Activated gamma-delta T cell treated with anti-CD3 and anti-CD28 coated beads, Interleukin-2, amount 50 U/mL, for 16 hours (primary cell): Measurements from ENCODE around the gene BLTP2.
"Not testable (repeated sequence)": the region's sequence is repeated elsewhere in the genome, so short reads cannot be mapped to it uniquely, and the experiment has no call there.

Source experiments
- DNase-seq: peaks from one replicate; pipeline ENCODE4 v3.0.0-alpha.2; 2020; ENCODE audit warnings: low read depth

The BLTP2 gene

DNA sequence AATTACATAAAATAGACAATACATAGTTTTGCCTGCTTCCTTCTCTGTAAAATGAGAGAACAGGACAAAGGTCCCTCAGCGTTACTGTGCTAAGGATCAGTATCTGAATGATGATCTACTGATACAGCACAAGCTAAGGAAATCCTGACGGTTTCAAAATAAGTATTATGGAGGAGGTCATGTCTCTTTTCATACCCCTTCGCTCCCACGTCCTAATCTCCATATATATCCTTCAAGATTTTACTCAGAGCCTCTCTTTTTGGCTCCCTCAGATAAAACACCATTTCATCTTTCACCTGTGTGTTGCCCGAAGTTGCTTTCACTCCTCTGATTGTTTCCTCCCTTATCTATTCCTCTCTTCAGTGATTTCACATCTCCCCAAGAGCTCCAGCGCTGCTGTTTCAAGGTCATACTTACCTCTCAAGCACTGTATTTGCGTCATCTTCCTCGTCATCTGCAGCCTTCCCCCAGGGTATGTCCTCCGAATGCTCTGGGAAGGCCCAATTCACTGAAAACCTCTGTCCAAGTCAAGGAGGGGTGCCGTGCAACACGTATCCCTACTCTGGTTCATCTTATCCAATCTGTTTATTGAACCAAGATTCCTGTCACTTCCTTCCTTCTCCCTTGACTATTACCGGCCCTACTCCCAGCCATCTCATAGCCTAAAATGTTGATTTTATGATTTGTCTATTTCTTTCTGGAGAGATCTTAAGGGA, 1.2 kb upstream of the BLTP2 start:
- DNase-seq = no peak

GRCh38 chr17:28645576-28645939, 600 bp upstream of the BLTP2 start:
- DNase-seq = no peak

GRCh38 chr17:28643983-28644786, 773 bp downstream of the BLTP2 start:
- no peak for DNase-seq

- no peak for DNase-seq
These were observed 3.4 kb downstream of the BLTP2 start for GRCh38 chr17:28641579-28641978.

DNA sequence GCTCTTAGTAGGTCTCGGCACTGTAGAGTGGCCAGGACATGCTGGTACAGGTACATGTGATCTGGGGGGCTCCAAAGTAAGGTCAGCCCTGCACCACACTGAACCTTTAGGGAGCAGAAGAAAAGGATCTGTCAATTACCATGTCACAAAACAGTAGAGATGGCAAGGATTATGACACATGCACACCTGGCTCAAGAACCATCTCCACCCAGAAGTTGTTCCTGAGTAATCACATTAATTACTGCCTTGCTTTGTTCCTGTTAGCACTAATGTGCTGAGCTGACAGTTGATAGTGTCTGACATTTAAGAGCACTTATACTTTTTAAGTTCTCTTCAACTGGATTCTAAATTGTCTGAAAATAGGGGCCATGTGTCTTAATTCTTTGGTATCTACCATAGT, 9.5 kb downstream of the BLTP2 start:
- DNase-seq = no peak

GRCh38 chr17:28634206-28634865, 10.6 kb downstream of the BLTP2 start:
- DNase-seq = no peak

DNA sequence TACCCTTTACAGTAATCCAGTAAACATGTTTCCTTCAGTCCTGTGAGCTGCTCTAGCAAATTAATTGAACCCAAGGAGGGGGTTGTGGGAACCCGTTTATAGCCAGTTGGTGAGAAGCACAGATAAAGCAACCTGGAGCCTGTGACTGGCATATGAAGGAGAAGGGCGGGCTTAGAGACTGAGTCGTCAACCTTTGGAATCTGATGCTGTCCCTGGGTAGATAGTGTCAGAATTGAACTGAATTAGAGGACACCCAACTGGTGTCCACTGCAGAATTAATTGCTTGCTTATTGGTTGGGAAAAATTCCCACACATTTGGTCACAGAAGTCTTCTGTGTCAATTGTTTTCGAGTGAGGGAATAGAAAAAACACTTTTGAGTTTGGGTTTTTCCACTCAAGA, 18.1 kb downstream of the BLTP2 start:
- no peak for DNase-seq

- DNase-seq = no peak
These were observed 20.8 kb downstream of the BLTP2 start for GRCh38 chr17:28624148-28624547.

GRCh38 chr17:28623696-28624095, 21.3 kb downstream of the BLTP2 start:
- no peak for DNase-seq

DNA sequence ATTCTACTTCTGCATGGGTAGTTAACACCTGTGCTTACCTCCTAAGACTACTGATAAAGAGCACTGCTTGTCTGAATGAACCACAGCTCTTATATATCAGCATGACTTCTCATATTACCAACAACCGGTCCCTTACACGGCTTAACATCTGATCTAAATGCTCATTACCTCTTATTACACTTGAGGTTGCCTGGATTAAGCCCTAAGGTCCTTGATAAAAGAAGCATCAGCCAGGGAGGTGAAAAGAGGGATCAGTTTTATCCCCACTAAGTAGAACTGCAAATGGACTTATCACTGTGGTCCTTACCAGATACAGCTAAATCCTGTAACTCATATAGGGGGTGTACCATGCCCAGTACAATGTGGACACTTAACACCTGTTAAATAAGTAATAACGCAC, 22.8 kb downstream of the BLTP2 start:
- DNase-seq = no peak

DNA sequence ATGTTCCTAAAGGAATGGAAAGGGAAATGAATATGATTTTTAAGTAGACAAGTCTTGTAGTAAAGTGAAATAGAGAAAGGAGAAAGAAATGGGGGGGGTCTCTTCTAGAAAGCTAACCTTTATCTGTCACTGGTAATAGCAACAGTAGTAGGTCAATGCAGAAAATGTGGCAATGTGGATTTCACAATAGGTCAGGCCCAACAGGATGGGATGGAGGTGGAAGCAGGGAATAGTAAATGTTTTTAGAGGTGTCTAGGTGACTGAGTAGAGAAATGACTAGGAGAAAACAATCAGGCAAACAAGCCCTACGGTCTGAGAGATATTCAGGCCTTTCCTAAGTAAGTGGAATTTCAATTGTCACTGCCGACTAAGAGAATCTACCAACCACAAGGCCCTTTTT, 24.9 kb downstream of the BLTP2 start:
- DNase-seq = no peak

- DNase-seq = no peak
These were observed 26.5 kb downstream of the BLTP2 start for GRCh38 chr17:28618464-28618863.

DNA sequence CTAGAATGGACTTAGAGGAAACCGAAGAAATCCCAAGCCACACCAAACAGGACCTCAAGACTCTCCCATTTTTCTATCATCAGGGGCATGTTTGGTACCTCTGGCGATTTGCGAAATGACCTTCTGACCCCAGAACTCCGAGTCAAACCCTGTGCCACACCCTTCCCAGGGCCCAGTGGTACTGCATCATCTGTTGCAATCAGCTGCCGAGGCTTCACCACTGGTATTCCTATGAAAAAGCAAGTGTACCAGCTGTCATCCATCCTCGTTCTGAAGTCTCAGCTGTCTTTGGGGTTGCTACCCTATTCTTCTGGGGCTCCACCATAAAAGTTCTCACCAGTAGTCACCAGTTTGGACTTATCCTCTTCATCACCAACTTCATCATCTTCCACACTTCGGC, 28.7 kb downstream of the BLTP2 start:
- DNase-seq = no peak

- DNase-seq = no peak
These were observed 29.6 kb downstream of the BLTP2 start for GRCh38 chr17:28615260-28615940.

DNA sequence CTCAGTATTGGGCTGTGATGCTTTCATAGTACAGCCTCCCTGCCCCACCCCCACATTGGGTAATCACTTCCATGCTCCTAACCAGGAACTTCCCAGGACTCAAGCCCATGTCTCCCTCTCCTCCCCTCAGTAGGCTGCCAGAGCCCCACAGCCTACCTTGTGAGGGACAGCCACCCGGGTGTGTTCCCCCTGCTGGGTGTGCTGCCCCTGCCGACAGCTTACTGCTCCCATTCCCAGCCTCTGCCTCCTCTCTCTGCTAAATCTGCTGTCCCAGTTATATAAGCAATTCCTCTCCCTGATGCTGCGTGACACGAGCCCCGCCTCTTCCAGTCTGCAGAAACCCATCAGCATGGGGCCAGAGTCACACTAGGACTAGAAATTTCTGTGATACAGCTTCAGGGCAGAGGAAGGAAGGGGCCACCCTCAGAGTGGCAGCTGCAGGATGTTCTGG, 31.0 kb downstream of the BLTP2 start, which contains the start of gene RSKR:
TSS of gene RSKR (minus strand) at position 255 of the 451 bp plus-strand sequence. CDS start at position 231, 24 bp downstream.
- DNase-seq = no peak

GRCh38 chr17:28612936-28613872, 31.8 kb downstream of the BLTP2 start:
- peak; percentile 20 for DNase-seq

DNA sequence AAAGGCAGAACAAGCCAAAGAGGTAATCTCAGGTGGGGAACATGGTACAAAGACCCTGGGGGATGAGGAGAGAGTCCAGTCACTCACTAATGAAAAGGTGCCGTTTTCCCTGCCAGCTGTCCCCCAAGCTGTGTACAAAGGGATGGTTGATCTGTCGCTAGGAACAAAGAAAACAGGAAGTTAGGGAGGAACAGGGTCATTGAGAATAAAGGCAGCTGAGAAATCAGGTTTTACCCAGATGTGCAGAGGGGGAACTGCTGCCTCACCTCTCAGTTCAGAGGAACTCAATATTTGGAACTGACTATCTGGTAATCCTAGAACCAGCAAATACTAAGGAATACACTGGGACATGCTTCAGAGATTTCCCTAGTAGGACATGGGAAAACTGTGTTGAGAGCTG, 32.4 kb downstream of the BLTP2 start:
- no peak for DNase-seq

DNA sequence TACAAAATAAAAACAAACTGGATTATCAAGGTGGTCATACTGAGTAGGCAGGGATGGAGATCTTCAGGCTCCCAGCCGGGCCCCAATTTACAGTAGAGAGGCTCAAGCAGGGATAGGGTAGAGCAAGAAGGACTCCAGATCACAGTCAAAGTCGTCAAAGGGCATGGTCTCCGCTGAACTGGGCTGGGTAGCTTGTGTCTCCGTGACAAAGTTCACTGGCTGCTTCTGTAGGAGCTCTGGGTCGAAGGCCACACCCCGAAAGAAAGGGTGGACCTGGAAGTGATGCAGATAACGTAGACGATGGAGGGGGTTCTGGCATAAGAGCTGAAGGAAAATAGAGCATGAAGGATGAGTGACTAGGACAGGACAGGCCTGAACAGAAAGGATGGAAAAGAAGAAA, 34.6 kb downstream of the BLTP2 start:
- DNase-seq = no peak

- not testable (repeated sequence) for DNase-seq
These were observed 40.9 kb downstream of the BLTP2 start for GRCh38 chr17:28604031-28604430.

- peak; percentile 24 for DNase-seq
These were observed 45.4 kb downstream of the BLTP2 start for GRCh38 chr17:28599311-28600184.
